C4-2B (cell line): Measurements from ENCODE around the gene DHTKD1.

Source experiments
- ZFX ChIP-seq: fragments of 450-650 bp; IDR thresholded peaks from 2 replicates; pipeline ENCODE4 v1.6.1; 2017
- TF ChIP-seq, protein P1 (sequence below): fragments of 450-650 bp; conservative IDR thresholded peaks from 2 replicates; pipeline ENCODE4 v1.5.1; 2017; ENCODE audit warnings: mild to moderate bottlenecking

DNA sequence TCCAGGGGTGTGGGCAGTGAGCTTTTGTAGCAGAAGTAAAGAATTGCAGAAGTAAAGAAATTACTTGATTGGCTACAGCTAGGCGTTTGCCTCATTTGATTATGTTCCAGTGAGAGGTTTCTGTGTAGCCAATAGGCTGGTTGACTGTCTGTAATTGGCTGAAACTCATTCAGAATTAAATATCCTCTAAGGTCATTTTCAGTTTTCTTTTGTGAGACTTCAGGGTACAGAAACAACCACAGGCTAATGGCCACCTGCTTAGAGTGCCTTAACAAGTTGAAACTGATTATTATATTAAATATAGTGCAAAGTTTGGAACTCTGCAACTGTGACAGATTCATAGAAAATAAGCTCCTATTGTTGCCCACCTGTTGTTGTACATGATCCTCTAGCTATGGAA is 71.3 kb downstream of the DHTKD1 start:
- TF ChIP-seq, protein P1, sequence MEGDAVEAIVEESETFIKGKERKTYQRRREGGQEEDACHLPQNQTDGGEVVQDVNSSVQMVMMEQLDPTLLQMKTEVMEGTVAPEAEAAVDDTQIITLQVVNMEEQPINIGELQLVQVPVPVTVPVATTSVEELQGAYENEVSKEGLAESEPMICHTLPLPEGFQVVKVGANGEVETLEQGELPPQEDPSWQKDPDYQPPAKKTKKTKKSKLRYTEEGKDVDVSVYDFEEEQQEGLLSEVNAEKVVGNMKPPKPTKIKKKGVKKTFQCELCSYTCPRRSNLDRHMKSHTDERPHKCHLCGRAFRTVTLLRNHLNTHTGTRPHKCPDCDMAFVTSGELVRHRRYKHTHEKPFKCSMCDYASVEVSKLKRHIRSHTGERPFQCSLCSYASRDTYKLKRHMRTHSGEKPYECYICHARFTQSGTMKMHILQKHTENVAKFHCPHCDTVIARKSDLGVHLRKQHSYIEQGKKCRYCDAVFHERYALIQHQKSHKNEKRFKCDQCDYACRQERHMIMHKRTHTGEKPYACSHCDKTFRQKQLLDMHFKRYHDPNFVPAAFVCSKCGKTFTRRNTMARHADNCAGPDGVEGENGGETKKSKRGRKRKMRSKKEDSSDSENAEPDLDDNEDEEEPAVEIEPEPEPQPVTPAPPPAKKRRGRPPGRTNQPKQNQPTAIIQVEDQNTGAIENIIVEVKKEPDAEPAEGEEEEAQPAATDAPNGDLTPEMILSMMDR, result no peak
- TF ChIP-seq ZFX, result no peak
